ENCODE data around the gene SCN4A.

SCN4A gene

GRCh38 chr17:64001763-64002529, 29.2 kb upstream of the SCN4A start:
- no peak for DNase-seq (ENCODE audit: low spot score)

DNA sequence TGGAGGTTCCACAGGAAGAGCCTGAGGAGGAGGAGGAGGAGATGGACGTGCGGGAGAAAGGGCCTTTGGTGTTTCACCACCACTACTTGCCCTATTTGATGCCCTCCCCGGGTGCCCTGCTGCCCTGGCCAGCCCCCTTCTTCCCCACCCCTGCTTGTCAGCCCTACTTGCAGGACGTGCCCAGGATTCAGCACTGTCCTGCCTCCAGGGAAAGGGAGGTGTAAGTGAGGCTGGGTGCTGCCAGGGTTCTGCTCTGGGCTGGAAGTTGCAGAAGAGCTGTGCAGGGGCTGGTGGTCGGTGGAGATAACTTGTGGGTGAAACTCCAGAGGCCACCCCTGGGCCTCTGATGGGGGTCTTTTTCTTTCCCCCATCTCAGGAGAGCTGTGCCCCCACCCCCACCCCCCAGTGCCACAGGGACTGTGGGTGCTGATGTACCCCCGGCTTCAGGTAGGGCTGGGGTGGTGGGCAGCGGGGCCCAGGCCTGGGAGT, 28.4 kb upstream of the SCN4A start:
- DNase-seq (ENCODE audit: low spot score): no peak

- no peak for DNase-seq (ENCODE audit: low spot score)
Observed at GRCh38 chr17:63999680-64000531, 27.2 kb upstream of the SCN4A start.

GRCh38 chr17:63998721-63999679, 26.3 kb upstream of the SCN4A start:
- DNase-seq (ENCODE audit: low spot score): peak; percentile 50

- DNase-seq (ENCODE audit: low spot score): peak; percentile 73
Observed at GRCh38 chr17:63998050-63998720, 25.5 kb upstream of the SCN4A start, which contains the start of gene PRR29. Gene PRR29 (plus strand): TSS chr17:63998351. CDS start chr17:63998365, 14 bp downstream.

DNA sequence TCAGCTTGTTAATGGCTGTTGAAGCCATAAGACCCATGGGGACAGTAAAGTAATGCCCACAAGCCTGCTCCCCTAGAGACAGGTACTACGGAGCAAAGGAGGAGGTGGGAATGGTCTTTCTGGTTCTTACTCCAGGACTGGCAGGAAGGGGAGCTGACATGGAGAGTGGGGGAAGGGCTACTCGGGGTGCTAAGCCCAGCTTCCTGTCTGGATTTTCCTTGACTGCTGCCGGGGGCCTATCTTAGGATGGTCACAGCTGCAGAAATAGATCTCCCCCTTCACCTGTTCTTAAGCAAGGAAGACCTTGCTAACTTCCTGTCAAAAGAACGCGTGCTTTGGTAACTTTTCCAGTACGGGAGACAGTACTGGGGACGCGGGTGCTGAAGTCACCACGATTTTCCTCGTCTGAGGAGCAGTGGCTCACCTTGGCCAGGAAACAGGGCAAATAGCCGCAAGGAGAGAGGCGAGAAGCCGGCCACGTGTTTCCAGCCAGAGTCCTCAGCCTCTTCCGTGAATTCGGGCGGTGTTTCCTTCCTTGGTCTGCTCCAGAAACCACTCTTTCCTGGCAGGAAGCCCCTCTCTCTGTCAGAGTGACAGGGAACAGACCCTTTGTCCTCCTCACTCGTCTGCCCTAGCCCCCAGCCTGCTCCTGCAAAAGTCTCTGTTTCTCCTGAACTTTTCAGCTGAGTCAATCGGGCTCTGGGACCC, 24.8 kb upstream of the SCN4A start:
- no peak for DNase-seq (ENCODE audit: low spot score)

GRCh38 chr17:63996430-63997182, 23.9 kb upstream of the SCN4A start:
- DNase-seq (ENCODE audit: low spot score): no peak

DNA sequence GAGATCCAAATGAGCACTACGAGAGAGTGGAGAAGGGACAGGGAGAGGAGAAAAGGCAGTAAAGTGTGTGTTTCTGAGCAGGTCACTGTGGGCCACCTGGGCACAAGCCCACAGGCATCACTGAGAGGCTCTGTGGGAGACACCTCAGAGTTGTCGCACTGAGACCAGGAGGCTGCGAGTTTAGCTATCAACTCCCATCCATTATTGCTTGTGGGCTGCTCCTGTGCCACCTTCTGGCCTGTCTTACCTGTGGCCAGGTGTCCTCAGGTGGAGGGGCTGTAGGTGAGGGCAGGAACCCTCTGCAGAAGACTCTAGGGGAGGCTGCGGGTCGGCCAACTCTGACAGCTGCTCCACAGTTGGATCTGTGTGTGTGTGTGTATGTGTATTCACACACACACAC, 22.9 kb upstream of the SCN4A start:
- no peak for DNase-seq (ENCODE audit: low spot score)

DNA sequence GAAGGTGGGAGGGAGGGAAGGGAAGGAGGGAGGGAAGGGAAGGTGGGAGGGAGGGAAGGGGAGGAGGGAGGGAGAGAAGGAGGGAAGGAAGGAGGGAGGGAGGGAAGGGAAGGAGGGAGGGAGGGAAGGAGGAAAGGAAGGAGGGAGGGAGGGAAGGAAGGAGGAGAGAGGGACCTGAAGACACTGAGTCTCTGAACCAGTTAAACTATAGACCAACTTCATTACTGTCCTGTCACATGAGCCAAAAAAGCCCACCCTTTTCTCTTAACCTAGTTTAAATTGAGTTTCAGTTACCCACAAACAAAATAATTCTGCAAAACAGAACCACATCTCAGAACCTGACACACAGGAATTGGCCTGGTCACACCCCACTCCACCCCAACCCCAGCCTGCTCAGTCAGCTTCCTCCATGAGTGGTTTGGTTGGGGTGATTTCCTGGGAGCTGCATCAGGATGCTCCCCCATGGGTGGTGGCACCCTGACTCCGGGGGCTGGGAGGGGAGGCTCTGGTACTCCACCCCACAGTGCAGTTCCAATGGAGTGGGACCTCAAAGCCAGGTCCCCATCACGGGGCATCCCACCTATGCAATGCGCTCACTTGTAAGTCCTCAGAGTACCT, 20.8 kb upstream of the SCN4A start:
- DNase-seq (ENCODE audit: low spot score): no peak

DNA sequence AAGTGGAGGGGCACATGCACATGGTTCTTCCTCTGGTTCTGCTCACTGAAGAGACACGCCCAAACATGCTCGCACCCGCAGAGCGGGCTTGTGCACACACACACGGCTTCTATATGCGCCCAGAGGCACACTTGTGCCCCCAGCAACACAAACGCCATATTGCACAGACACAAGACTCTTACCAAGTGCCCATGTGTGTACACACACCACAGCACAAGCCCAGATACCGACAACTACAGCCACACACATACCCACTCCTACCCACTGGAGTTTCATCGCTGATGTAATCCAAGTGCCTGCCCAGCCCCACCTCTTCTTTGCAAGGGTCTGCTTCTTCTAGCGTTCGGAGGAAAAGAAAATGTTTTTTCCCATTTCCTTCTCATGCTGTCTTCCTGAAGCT, 18.9 kb upstream of the SCN4A start:
- no peak for DNase-seq (ENCODE audit: low spot score)

- DNase-seq (ENCODE audit: low spot score): no peak
Observed at GRCh38 chr17:63989622-63990345, 17.1 kb upstream of the SCN4A start.

DNA sequence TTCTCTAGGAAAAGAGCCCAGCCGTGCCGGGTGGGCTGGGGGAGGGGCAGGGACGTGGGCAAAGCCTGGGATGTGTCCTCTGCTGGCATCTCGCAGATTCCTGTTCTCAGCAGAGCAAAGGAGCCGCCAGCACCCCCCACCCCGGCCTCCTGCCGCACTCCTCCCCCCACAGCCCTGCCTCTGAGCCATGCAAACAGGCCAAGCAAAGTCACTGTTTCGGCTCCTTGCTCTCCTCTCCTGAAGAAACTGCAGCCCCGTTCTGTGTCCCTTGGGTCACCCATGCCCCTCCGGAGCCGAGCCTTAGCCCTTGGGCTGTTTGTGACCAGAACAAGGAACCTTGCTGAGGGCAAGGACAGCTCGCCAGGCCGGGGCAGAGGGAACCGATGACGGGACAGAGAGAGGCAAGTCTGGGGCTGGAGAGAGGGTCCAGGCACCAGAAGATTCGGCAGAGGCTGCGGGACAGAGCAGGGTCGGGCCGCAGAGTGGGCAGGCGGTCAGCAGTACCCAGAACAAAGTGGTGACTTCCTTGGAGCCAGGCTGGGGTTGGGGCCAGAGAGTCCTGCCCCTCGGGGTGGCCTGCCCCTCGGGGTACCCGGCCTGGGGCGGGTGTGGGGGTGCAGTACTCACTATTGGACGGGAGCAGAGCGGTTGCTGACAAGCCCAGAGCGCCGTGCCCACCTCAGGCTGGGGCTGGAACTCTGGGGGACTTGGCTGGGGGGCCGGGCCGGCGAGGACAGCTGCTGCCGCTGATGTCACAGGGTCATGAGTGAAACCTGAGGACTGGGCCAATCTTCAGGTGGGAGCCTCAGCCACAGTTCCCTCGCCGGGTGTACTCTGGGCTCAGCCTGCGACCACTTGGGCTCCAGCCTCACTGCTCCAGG, 16.3 kb upstream of the SCN4A start:
- DNase-seq (ENCODE audit: low spot score): no peak

DNA sequence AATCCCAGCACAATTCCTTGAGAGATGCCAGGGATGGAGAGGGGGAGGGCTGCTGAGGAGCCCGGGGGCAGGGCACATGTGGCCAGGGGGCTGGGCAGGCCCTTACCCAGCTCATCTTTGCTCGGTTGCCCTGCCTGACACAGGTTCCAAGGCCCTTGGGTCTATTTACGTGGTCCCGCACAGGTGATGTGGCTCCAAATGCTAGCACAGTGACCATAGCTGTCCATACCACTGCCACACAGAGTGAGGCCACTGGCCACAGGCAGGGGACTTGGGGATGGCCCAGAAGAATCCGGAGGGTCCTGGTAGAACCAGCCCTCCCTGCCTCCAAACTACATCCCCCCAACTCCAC, 15.4 kb upstream of the SCN4A start:
- DNase-seq (ENCODE audit: low spot score): no peak

DNA sequence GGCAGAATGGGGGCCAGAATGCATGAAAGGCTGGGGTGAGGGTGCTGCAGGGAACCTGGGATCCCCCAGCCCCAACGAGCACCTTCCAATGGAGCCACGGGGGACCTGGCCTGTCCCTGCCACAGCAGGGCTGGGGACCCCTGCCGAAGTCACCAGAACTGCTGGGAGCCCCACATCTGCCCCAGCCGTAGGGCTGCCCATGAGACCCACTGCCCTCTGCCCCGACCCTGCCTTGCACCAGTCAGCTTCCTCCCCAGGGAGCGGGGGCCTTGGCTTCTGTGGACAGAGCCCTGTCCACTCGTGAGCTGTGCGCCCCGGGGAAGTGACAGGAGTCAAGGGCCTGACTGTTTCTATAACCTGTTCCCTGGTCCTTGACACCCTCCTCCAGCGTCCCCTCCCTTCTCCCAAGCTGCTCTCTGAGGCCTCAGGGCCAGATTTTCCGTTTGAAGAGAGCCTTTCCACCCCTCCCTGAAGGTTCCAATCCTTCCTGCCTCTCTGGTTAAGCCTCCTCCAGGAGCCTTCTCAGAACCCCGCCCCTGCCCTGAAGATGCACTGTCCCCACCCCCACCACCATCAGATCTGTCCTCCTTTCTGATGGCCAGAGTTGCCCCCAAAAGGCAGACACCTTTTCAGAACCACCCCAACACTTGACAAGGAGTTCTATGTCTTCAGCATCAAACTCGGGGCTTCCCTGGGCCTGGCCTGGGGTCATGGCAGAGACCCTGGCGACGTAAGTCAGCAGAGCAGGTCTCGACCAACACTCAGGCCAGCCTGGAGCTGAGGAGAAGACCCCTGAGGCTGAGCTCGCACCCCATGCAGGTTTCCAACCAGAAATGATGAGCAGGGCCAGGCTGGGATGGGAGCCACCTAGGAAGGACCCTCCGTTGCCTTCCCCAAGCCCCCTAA, 14.8 kb upstream of the SCN4A start:
- no peak for DNase-seq (ENCODE audit: low spot score)

DNA sequence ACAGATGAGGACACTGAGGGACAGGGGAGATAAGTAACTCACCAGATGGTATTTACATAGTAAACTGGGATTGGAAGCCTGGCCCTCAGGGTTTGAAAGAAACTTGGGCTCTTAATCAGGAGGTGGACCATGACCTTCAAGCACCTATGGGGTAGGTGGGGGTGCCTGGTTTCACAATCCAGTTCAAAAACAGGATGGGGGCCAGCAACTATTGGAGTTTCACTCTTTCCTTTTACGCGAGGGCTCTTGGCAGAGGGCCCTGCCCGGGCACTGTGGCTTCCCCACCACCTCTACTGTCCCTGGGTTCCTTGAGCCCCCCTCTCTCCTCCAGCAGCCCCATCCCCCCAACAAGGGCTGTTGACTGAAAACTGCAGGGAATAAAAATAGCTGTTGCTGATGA, 14.1 kb upstream of the SCN4A start:
- DNase-seq (ENCODE audit: low spot score): no peak

DNA sequence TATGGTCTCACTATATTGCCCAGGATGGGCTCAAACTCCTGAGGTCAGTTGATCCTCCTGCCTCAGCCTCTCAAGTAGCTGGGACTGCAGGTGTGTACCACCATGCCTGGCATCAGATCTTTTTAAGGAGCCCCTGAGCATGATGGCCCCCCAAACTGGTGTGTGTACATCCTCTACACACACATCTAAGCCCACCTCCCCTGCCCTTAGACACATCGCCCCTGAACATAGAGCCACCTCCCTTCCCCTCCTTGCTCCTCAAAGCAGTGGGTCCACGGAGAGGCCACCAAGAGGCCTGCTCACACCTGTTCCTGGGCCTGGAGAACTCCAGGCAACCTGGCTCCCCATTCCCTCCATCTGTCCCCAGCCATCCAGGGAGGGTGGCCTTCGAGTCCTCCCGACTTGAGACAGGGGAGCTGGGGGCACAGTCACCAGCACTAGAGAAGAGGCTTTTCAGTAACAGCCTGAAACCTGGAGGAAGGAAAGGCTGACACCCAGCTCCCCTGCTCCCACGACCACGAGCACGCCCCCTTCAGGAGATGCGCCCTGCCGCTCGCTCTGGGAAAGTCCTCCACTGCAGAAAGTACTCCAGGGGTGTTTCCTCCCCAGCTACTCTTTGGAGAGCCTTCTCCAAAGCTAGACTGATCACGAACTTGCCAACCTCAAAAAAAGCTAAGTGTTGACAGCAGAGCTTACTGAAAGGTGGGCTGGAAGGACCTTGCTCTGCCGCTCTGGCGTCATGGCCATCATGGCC, 12.8 kb upstream of the SCN4A start:
- DNase-seq (ENCODE audit: low spot score): no peak
